ENCODE data around the gene TICAM1.

Gene TICAM1

GRCh38 chr19:4768934-4769777 lies 62.4 kb downstream of the TICAM1 start:
- DNase-seq, result peak; percentile 79

Data from CD4-positive, alpha-beta T cell treated with Interleukin-21 for 1 hour (primary cell).